Fibroblast of skin of left biceps (primary cell): ENCODE measurements around the gene GPLD1.
A peak's percentile ranks its signal among the peaks of the same experiment; 100 is the strongest.
"Not testable (repeated sequence)": the region's sequence is repeated elsewhere in the genome, so short reads cannot be mapped to it uniquely, and the experiment has no call there.

ENCODE experiments used
- DNase-seq, 2 experiments: peaks; one replicate each; pipeline ENCODE4 v3.0.0-alpha.2; 2013; ENCODE audit warnings: low read depth in 2 of 2

Gene GPLD1

DNA sequence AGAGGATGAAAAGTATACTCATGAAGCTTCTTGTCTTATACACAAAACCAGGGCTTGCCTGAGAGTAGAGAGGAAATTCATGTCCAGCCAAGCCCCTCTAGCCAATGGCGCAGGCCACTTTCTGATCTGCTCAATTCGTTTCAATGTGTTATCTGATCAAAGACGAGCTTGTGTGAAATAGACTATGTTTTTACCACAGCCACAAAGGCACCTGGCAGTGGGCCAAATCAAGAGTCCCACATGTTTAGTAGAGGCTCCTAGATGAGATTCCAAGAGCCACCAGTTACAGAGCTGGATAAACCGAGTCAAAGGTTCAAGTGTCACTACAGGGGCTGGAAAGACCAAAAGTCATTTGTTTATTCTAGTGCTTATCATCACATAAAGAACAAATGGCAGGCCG lies 34.9 kb downstream of the GPLD1 start:
- no peak for DNase-seq

DNA sequence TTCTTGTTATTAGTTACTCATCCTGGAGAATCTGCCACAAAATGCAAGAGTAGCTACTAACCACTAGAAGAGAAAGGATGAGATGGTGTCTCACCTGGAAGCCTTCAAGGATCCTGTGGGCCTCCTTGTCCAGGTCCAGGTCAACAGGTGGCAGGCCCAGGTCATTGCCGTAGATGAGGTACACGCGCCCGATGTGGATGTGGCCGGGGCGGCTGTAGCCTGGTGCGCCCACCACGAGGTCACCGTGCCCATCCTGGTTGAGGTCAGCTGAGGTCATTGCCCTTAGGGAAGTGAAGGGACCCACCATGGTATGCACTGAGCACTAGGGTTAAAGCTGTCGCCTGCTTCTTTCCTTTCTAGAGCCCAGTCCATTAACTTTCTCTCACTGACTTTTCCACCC lies 35.5 kb downstream of the GPLD1 start:
- DNase-seq, result no peak

DNA sequence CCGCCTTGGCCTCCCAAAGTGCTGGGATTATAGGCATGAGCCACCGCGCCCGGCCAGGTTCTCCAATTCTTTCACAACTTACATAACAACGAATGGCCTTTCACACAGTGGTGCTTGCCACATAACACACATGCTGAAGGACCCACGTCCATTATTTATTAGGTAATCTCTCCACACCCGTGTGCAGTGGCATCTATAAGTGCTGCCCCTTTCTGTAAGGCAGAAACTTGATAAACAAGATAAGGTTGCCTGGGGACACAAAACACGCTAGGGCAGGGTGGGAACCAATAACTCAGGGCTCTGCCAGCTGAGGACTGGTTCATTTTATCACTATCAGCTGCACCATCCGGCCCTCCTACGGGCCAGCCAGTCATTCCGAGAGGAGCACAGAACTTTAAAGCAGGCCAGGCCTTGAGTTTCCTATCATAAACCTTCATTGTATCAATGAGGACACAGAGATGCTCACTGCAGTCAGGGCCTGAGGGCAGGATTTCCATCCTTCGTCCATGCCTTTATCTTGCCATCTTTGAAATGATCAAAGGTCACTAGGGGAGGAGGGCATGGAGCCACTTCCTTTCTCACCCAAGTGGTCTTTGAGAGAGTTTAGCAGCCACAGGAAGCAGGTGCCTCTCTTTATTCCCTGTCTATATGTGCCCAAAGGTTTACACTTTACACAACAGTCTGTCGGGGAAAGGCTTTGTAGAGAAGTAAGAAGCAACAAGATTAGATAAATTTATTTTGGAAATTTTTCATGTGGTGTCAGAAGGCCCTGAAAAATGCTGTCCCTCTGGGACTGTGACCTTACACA lies 37.6 kb downstream of the GPLD1 start:
- DNase-seq, result no peak

GRCh38 chr6:24448828-24449525 lies 40.4 kb downstream of the GPLD1 start:
- no peak for DNase-seq

GRCh38 chr6:24448396-24448795 lies 41.0 kb downstream of the GPLD1 start:
- DNase-seq, result no peak

- no peak for DNase-seq
These were observed 42.7 kb downstream of the GPLD1 start for GRCh38 chr6:24446670-24447069.

GRCh38 chr6:24445704-24446103 lies 43.7 kb downstream of the GPLD1 start:
- DNase-seq, result no peak

DNA sequence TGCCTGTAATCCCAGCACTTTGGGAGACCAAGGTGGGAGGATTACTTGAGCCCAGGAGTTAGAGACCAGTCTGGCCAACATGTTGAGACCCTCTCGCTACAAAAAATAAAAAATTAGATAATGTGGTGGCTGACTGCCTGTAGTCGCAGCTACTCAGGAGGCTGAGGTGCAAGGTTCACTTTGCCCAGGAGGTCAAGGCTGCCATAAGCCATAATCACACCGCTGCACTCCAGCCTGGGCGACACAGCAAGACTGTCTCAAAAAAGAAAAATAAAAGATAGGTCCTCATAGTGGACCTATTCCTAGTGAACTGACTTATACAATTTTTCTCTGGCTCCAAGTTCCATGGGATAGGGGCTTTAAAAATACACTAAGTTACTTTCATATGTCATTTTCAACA lies 44.8 kb downstream of the GPLD1 start:
- DNase-seq, result no peak

DNA sequence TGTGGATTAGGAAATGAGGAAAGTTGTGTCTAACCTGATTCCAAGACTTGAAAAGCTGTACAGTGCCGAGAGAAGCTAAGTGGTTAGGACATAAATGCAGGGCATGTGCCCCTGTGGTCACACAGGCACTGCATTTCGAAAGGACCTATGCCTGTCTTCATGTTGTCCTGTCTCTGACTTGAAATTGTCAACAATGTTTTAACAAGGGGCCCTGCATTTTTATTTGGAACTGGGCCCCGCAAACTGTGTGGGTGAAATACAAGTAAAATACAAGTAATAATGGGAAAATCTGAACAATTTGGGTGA lies 47.8 kb downstream of the GPLD1 start:
- no peak for DNase-seq

- no peak for DNase-seq
These were observed 48.3 kb downstream of the GPLD1 start for GRCh38 chr6:24440897-24441598.

GRCh38 chr6:24439858-24440539 lies 49.4 kb downstream of the GPLD1 start:
- no peak for DNase-seq

DNA sequence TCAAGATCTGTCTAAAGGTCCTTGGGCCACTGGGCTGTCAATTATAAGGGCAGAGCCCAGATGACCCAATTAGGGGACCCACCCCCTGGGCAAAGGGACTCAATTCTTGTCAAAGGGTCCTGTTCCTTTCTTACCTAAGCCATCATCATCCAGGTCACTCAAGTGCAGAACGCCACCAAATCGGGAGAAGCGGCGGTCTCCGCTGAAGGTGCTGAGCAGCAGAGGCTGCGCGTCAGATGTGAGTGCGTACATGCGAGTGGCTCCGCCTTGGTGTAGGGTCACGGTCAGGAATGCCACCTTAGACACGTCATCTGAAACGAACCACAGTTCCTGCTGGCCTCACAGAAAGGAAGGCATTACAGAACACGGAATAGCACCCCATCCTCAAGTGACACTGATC lies 52.4 kb downstream of the GPLD1 start:
- no peak for DNase-seq

DNA sequence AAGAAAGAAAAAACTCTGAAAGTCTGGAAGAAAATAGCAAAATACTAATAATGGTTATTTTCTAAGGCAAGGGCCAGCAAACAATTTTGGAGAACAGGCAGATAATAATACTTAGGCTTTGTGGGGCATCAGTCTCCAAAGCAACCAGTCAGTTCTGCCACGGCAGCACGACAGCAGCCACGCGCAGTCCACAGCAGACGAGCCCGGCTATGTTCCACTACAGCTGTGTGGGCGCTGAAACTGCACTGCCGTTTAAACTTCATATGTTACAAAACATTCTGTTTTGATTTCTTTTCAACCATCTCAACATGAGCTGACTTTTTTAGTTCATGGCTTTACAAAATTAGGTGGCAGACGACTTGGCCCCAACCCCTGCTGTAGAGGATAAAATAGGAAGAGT lies 56.8 kb downstream of the GPLD1 start:
- DNase-seq, result no peak

DNA sequence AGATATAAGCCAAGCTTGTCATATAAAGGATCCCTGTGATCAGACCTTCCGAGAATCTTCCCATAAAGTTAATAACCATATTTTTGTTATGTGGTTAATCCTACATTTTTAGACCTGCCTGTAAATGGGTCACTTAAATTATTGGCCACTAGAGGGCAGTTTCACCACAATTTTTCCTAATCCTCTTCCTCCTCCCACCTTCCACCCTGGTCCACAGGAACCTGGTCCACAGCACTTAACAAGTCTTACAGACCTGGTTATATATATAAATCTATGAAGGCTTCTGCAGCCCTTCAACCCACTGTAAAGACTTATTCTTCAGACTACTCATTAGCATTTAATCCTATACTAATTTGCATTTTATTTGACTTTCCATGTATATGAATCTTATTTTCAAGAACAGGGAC lies 58.3 kb downstream of the GPLD1 start:
- DNase-seq, result peak in 1 of 2 experiments; percentile 6

DNA sequence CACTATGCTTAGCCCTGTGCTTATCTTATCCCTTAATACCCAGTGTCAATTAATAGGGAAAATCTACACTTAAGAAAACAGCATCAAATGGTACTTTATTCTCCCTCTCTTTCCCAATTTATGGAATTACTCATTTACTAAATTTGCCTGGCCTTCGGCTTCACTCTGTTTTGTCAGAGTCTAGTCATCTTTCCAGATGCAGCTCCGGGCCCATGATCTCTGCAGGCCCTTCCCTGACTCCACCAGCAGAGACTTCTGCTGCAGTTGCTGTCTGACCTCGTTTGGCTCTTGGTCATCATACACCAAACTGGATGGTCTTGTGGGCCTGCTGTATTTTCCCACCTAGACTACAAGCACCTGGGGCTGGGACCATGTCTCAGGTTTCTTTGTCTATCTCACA lies 59.3 kb downstream of the GPLD1 start:
- no peak for DNase-seq

DNA sequence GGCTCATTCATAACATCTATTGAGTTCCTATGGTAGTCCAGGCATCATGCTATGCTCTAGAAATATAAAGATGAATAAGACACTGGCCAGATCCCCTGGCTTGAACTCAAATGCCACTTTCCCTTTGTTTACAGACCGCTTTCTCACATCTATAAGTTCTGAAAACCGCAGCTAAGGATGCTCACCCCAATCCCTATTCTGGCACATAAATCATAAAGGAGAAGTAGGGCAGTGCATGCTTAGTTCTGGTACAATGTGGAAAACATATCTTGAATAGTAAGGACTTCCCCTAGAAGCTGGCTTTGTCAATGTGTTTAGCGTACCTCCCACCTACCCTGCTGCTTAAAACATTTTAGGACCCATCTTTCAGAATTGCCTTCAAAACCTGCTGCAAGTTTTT lies 60.2 kb downstream of the GPLD1 start:
- no peak for DNase-seq

DNA sequence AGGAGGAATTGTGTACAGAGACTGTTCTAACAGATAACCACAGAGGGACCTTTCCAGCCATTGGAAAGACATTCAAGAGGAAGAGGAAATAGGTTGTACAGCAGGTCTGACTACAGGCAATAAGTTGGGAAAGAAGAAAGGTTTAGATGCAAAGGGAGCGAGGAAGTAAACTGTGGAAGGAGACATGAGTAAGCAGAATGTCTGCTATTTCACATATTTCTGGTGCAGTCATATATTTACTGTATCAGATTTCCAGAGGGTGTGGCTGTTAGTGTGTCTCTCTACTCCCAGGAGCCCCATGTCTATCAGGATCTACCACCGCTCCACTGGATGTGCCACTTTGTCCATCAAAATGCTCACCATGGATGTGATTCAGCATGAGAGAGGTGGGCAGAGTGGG lies 60.8 kb downstream of the GPLD1 start:
- DNase-seq, result no peak

- DNase-seq, result no peak
These were observed 62.5 kb downstream of the GPLD1 start for GRCh38 chr6:24426729-24427446.

DNA sequence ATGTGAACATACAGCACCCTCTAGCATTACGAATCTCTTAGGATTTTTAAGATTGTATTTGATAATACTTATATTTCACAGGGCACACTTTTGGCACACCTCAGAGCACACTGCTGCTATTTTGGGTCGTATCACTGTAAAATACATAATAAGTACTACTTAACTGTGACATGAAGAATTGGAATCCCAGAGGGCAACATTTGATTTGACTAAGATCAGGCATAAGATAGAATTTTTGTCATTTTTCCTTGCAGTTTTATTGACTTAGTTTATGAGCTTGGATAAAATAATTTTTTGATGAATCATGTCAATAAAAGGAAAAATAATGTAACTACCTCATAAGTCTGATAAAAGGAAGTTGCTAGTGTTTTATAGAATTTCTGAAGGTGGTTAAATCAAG lies 64.3 kb downstream of the GPLD1 start:
- no peak for DNase-seq

DNA sequence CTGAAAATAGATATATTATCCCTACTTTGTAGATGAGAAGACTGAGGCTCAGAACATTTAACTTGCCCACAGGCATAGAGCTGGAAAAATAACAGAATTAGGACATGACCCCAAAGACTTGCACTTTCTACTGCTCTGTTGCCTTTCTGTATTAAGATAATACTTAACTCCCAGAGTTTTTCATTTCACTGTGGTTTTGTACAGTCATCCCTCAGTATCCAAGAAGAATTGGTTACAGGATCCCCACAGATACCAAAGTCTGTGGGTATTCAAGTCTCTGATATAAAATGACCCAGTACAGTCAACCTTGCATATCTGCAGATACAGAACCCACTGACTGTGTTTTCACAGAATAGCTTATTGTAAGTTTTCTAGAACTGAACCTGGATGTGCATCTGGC lies 69.9 kb downstream of the GPLD1 start:
- DNase-seq, result no peak

DNA sequence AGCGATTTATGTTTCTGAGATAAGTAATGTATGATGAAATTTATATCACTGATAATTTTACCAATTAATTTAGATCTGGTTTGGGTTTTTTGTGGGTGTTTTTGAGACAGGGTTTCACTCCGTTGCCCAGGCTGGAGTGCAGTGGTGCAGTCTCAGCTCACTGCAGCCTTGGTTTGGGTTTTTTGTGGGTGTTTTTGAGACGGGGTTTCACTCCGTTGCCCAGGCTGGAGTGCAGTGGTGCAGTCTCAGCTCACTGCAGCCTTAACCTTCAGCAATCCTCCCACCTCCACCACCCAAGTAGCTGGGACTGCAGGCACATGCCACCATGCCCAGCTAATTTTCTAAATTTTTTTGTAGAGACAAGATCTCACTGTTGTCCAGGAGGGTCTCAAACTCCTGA lies 73.6 kb downstream of the GPLD1 start:
- DNase-seq, result no peak

DNA sequence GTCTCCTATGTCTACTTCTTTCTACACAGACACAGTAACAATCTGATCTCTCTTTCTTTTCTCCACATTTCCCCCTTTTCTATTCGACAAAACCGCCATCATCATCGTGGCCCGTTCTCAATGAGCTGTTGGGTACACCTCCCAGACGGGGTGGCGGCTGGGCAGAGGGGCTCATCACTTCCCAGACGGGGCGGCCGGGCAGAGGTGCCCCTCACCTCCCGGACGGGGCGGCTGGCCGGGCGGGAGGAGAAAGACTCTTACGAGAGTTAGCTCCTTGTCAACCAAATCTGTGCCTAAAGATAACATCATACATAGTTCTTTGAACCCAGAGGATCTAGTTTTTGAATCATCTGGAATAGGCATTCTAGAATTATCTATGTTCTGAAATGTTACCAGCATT lies 74.8 kb downstream of the GPLD1 start:
- not testable (repeated sequence) for DNase-seq
